ENCODE results near the gene MAPK11.

MAPK11 gene

DNA sequence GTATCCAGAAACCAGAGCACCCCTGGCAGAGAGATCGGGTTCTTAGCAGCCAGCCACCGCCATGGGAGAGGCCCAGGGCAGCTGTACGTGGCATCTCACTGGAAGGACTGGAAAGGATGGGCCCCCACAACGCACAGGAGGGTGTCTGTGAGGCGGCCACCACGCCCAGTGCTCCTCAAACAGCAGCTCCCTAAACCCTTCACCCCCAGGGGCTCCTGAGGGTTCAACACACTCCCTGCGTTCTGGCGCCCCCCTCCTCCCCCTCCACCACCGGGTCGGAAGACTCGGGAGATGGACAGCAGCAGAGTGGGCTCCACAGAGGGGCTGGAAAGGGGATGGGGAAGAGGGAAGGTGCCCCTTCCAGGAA, 9.8 kb downstream of the MAPK11 start:
- peak overlapping the region; percentile 53 for H3K4me3 ChIP-seq (ENCODE audit: low read length)
- TF ChIP-seq, protein P1, sequence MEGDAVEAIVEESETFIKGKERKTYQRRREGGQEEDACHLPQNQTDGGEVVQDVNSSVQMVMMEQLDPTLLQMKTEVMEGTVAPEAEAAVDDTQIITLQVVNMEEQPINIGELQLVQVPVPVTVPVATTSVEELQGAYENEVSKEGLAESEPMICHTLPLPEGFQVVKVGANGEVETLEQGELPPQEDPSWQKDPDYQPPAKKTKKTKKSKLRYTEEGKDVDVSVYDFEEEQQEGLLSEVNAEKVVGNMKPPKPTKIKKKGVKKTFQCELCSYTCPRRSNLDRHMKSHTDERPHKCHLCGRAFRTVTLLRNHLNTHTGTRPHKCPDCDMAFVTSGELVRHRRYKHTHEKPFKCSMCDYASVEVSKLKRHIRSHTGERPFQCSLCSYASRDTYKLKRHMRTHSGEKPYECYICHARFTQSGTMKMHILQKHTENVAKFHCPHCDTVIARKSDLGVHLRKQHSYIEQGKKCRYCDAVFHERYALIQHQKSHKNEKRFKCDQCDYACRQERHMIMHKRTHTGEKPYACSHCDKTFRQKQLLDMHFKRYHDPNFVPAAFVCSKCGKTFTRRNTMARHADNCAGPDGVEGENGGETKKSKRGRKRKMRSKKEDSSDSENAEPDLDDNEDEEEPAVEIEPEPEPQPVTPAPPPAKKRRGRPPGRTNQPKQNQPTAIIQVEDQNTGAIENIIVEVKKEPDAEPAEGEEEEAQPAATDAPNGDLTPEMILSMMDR (IDR thresholded peaks at IDR 0.05; ENCODE audit: insufficient read depth, low read depth, low read length, missing control alignments), result no peak
- no peak for DNase-seq (ENCODE audit: low read depth)

- no peak overlapping the region for H3K4me3 ChIP-seq (ENCODE audit: low read length)
- DNase-seq (ENCODE audit: low read depth), result no peak
- TF ChIP-seq, protein P1 (IDR thresholded peaks at IDR 0.05; ENCODE audit: insufficient read depth, low read depth, low read length, missing control alignments), result no peak
These were observed 10.9 kb downstream of the MAPK11 start for GRCh38 chr22:50259302-50259701.

GRCh38 chr22:50258361-50259292, 11.6 kb downstream of the MAPK11 start:
- TF ChIP-seq, protein P1 (IDR thresholded peaks at IDR 0.05; ENCODE audit: insufficient read depth, low read depth, low read length, missing control alignments), result no peak
- no peak for DNase-seq (ENCODE audit: low read depth)
- no peak overlapping the region for H3K4me3 ChIP-seq (ENCODE audit: low read length)

GRCh38 chr22:50257451-50258360, 12.5 kb downstream of the MAPK11 start:
- no peak for DNase-seq (ENCODE audit: low read depth)
- TF ChIP-seq, protein P1 (IDR thresholded peaks at IDR 0.05; ENCODE audit: insufficient read depth, low read depth, low read length, missing control alignments), result no peak
- H3K4me3 ChIP-seq (ENCODE audit: low read length), result no peak overlapping the region

DNA sequence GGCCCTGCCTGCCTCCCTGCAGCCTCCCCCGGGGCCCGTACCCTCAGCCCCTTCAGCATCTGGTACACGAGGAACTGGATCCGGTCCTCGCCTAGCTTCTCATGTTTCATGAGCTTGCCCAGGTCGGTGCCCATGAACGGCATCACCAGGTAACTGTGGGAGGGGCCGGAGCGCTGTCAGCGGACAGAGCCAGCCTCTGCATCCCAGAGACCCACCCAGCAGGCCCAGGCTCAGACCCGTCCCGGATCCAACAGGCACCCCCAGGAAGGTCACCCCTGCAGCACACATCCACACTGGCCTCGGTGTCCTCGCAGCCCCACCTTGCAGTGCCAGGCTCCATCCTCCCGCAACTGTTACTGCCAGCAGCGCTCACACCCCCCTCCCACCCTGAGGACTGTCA, 13.1 kb downstream of the MAPK11 start:
- DNase-seq (ENCODE audit: low read depth), result no peak
- H3K4me3 ChIP-seq (ENCODE audit: low read length), result no peak overlapping the region
- TF ChIP-seq, protein P1 (IDR thresholded peaks at IDR 0.05; ENCODE audit: insufficient read depth, low read depth, low read length, missing control alignments), result no peak

DNA sequence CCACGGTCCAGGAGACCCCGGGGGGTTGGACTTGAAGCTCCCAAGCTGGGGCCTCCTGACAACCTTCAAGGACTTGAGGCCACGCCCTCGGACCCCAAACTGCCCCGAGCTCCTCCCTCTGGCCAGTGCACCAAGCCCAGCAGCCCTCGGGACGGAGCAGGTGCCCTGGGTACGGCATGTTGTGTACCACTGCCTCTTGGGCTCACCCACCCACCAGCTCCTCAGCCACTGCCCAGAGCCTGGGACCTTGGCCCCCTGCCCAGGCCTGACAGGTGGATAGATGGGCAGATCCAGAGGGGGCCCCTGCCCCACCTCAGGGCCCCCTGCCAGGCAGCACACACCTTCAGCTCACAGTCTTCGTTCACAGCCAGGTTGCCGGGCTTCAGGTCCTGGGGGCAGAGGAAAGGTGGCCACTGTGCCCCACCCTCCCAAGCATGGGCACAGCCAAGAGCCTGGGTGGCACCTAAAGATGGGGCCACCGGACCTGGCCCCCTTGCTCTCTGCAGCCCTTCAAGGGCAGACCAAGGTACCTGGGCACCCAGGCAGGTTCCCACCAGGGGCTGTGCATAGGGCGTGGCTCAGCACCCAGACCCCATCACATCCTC, 13.8 kb downstream of the MAPK11 start:
- H3K4me3 ChIP-seq (ENCODE audit: low read length), result no peak overlapping the region
- no peak for DNase-seq (ENCODE audit: low read depth)
- TF ChIP-seq, protein P1 (IDR thresholded peaks at IDR 0.05; ENCODE audit: insufficient read depth, low read depth, low read length, missing control alignments), result no peak
